BJ (cell line): ENCODE results near the gene KATNB1. TPM values are rescaled to one million over a fixed set of nuclear protein-coding genes. Genes with fewer than 3 reads are reported as not detected.
"Not testable (repeated sequence)": the region's sequence is repeated elsewhere in the genome, so short reads cannot be mapped to it uniquely, and the experiment has no call there.

ENCODE experiments used
- CTCF ChIA-PET: fragments of 350-600 bp; formaldehyde crosslinking; extraction: SDS; loops from one replicate; lab custom pipeline; 2021; ENCODE audit warnings: antibody characterized with exemption, inconsistent platforms; lab: Yijun Ruan, JAX
- POLR2A ChIA-PET: fragments of 300-600 bp; sonication (Branson Sonifier 250); formaldehyde crosslinking; extraction: SDS; loops from one replicate; lab custom pipeline; 2021; ENCODE audit warnings: antibody characterized with exemption; lab: Charles Lee
- DNase-seq: peaks from one replicate; pipeline ENCODE4 v3.0.0-alpha.2; 2011; ENCODE audit warnings: low read depth
- H3K27me3 ChIP-seq: 2 replicates; pipeline ENCODE4 v1.6.0; 2011; ENCODE audit warnings: low read length; ENCODE audit not compliant: control insufficient read depth, insufficient read depth
- H3K36me3 ChIP-seq: 2 replicates; pipeline ENCODE4 v1.5.1; 2011; ENCODE audit warnings: low read length; ENCODE audit not compliant: control insufficient read depth, insufficient read depth
- H3K4me3 ChIP-seq: 2 replicates; pipeline ENCODE4 v1.5.1; 2011; ENCODE audit warnings: low read depth, mild to moderate bottlenecking, control low read depth, low read length
- CTCF ChIP-seq: IDR thresholded peaks from 2 replicates; pipeline ENCODE4 v1.5.1; 2011; ENCODE audit warnings: low read depth, mild to moderate bottlenecking, control low read depth, inconsistent platforms, low read length, moderate library complexity; ENCODE audit not compliant: insufficient read depth
- polyA plus RNA-seq: library from polyadenylated mRNA; depleted of rRNA; stranded (reverse); fragments of >200 nt; gene quantifications from 2 replicates; pipeline ENCODE4 v1.2.3, GENCODE V29; 2011

KATNB1 gene
- polyA plus RNA-seq, 1 experiment = 28.1 TPM

GRCh38 chr16:57781349-57781740 is 45.8 kb downstream of the KATNB1 start:
- POLR2A ChIA-PET = no interaction called here
- no peak for DNase-seq
- TF ChIP-seq CTCF = no peak
- Histone ChIP-seq H3K27me3 (no peaks in the 10 kb centered on the region), H3K4me3 (no peak overlapping the region), H3K36me3 (peaks cover 20% of the 10 kb centered on the region)
- CTCF ChIA-PET = interaction anchor here (1.7 kb wide), 1 partner anchor 14 kb away, joined by 11 read pairs; no protein-coding TSS in a partner anchor

GRCh38 chr16:57781741-57782606 is 46.4 kb downstream of the KATNB1 start:
- DNase-seq = no peak
- ChIA-PET CTCF (interaction anchor here (1.1 to 1.7 kb wide), 2 partner anchors 13 to 81 kb away, joined by 4 to 11 read pairs; no protein-coding TSS in a partner anchor), POLR2A (no interaction called here)
- H3K27me3 ChIP-seq = no peaks in the 10 kb centered on the region
- H3K36me3 ChIP-seq = peaks cover 24% of the 10 kb centered on the region
- H3K4me3 ChIP-seq = no peak overlapping the region
- no peak for TF ChIP-seq CTCF

GRCh38 chr16:57782607-57783055 is 47.1 kb downstream of the KATNB1 start:
- H3K27me3 ChIP-seq, H3K4me3 ChIP-seq, DNase-seq, POLR2A ChIA-PET: not testable (repeated sequence)
- CTCF ChIA-PET = interaction anchor here (1.1 to 1.7 kb wide), 3 partner anchors 12 to 81 kb away, joined by 4 to 11 read pairs (median 4); no protein-coding TSS in a partner anchor
- peaks cover 28% of the 10 kb centered on the region for H3K36me3 ChIP-seq

GRCh38 chr16:57783116-57783515 is 47.5 kb downstream of the KATNB1 start:
- Histone ChIP-seq H3K27me3 (no peaks in the 10 kb centered on the region), H3K4me3 (no peak overlapping the region), H3K36me3 (peaks cover 28% of the 10 kb centered on the region)
- TF ChIP-seq CTCF = no peak
- CTCF ChIA-PET = interaction anchor here (1.6 kb wide), 1 partner anchor 25 kb away, joined by 4 read pairs; no protein-coding TSS in a partner anchor
- POLR2A ChIA-PET = interaction anchor here (0.6 kb wide), 1 partner anchor 451 kb away, joined by 3 read pairs; no protein-coding TSS in a partner anchor
- no peak for DNase-seq

GRCh38 chr16:57783883-57784282 is 48.3 kb downstream of the KATNB1 start:
- ChIA-PET POLR2A (no interaction called here), CTCF (interaction anchor here (1.6 to 1.7 kb wide), 2 partner anchors 11 to 26 kb away, joined by 4 read pairs; no protein-coding TSS in a partner anchor)
- DNase-seq = no peak
- TF ChIP-seq CTCF = no peak
- Histone ChIP-seq H3K4me3 (no peak overlapping the region), H3K27me3 (no peaks in the 10 kb centered on the region), H3K36me3 (peaks cover 32% of the 10 kb centered on the region)
